Measurements from ENCODE around the gene LAPTM4A.

LAPTM4A gene

DNA sequence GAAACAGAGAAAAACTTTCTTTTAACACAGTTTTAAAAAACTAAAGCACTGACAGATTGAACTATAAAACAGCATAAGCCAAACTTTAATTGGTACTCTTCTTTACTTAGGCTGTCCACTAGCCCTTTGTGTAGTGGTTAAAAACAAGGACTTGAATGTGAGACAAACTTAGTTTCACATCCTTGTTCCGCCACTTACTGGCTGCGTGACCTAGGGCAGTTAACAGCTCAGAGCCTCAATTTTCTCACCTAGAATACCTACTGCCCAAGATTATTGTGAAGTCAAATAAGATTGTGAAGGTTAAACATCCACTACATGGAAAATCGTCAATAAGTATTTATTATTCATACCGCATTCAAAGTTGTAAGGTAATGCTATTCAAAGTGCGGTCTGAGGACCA, 63.5 kb downstream of the LAPTM4A start:
- TF ChIP-seq, protein P1, sequence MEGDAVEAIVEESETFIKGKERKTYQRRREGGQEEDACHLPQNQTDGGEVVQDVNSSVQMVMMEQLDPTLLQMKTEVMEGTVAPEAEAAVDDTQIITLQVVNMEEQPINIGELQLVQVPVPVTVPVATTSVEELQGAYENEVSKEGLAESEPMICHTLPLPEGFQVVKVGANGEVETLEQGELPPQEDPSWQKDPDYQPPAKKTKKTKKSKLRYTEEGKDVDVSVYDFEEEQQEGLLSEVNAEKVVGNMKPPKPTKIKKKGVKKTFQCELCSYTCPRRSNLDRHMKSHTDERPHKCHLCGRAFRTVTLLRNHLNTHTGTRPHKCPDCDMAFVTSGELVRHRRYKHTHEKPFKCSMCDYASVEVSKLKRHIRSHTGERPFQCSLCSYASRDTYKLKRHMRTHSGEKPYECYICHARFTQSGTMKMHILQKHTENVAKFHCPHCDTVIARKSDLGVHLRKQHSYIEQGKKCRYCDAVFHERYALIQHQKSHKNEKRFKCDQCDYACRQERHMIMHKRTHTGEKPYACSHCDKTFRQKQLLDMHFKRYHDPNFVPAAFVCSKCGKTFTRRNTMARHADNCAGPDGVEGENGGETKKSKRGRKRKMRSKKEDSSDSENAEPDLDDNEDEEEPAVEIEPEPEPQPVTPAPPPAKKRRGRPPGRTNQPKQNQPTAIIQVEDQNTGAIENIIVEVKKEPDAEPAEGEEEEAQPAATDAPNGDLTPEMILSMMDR (IDR thresholded peaks at IDR 0.05; ENCODE audit: low read depth, low read length), result no peak
- no peaks in the 10 kb centered on the region for H3K9me3 ChIP-seq (ENCODE audit: severe bottlenecking)
- no peak overlapping the region for H3K27ac ChIP-seq
- peaks cover 30% of the 10 kb centered on the region for H3K36me3 ChIP-seq
- H3K4me3 ChIP-seq (ENCODE audit: low read depth, low read length), result no peak overlapping the region
- DNase-seq, result no peak
- H3K27me3 ChIP-seq (ENCODE audit: insufficient read depth, low read depth, severe bottlenecking), result no peaks in the 10 kb centered on the region
